Stimulated activated CD8-positive, alpha-beta memory T cell treated with anti-CD3 and anti-CD28 coated beads, Interleukin-15, amount 100 ng/mL, for 1 hour (primary cell): ENCODE data around the gene CAMSAP2.
"Not testable (repeated sequence)": the region's sequence is repeated elsewhere in the genome, so short reads cannot be mapped to it uniquely, and the experiment has no call there.

Experiments
- DNase-seq: peaks from one replicate; pipeline ENCODE4 v3.0.0-alpha.2; 2020; ENCODE audit warnings: low read depth

The CAMSAP2 gene

GRCh38 chr1:200738949-200739651, 407 bp downstream of the CAMSAP2 start:
- peak; percentile 4 for DNase-seq

GRCh38 chr1:200739702-200740570, 1.2 kb downstream of the CAMSAP2 start:
- DNase-seq: no peak

GRCh38 chr1:200740571-200741208, 2.0 kb downstream of the CAMSAP2 start:
- no peak for DNase-seq

GRCh38 chr1:200741551-200742207, 3.0 kb downstream of the CAMSAP2 start:
- DNase-seq: no peak

- DNase-seq: no peak
Observed at GRCh38 chr1:200744143-200744542, 5.5 kb downstream of the CAMSAP2 start.

DNA sequence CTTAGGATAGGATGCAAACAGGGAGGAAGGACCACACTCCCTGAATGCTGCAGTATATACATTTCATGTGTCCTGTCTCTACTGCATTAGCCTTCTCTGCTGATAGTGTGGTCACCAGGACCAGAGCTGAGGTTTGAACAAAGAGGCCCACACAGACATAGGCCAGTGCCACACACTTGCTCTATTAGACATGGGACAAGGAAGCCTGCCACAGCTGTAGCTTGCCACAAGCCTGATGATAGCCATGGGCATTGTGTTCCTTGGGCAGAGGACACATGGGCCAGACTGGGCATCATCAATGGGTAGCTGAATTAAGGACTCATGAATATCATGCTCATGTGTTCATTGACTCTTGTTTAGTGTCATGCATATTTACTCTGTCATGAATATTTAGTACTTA, 10.4 kb downstream of the CAMSAP2 start:
- no peak for DNase-seq

- DNase-seq: not testable (repeated sequence)
Observed at GRCh38 chr1:200750749-200751148, 12.1 kb downstream of the CAMSAP2 start.

- no peak for DNase-seq
Observed at GRCh38 chr1:200751717-200752116, 13.0 kb downstream of the CAMSAP2 start.

DNA sequence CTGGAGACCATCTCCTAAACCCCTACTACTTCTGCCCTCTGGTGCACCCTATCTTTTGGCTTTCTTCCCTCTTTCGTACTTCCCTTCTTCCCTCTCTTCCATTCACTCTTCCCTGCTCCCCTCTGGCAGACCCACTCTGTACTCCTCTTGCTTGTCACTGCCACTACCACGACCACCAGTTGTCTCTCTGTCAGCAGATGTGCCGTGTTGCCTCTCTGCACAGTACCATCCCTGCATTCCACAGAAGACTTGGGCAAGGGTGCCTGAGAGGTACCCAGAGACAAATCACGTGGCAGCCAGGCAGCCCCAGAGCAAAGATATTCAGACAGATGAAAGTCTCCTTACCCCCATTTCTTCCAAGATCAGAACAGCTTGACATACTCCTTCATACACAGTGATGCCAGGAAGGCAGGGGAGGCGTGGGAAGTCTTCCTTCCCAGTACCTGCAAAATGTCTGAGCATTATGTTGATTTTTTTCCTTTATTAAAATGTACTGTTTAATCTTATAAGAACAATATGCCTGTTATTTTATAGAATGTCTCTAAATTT, 15.0 kb downstream of the CAMSAP2 start:
- DNase-seq: no peak

DNA sequence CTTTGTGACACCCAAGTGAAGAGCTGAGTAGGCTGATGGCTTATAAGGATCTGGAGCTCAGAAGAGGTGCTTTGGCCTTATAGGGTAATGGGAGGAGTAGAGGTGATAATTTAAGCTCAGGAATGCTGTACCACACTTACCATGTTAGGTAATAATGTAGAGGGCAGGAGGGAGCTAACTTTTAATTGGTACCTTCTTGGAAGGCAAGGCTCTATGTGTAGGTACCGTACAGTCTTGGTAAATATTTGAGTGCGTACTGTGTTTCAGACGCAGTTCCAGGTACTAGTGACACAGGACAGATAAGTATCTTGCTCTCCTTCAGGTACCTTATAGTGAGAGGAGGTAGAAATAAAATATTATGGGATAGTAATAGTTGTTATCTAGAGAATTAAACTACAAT, 16.8 kb downstream of the CAMSAP2 start:
- no peak for DNase-seq

DNA sequence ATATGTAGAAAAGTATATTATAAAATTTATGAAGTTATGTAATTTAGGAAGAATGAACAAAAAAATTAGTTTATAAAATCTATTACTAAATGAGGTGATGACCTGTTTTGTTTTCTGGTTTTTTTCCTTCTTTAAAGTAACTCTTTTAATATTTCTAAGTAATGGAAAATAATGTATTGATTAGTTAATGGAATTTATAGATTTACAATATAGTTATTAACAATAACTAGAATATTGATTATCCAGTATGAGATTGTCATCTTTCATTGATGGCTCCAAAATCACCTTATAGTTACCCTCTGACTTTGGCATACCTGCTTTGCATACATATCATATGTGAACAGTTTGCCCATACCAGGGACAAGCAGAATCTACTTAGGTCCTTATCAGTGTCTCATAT, 23.4 kb downstream of the CAMSAP2 start:
- DNase-seq: no peak

- no peak for DNase-seq
Observed at GRCh38 chr1:200767321-200767720, 28.6 kb downstream of the CAMSAP2 start.

GRCh38 chr1:200771625-200772555, 33.2 kb downstream of the CAMSAP2 start:
- no peak for DNase-seq

- DNase-seq: no peak
Observed at GRCh38 chr1:200774311-200774710, 35.6 kb downstream of the CAMSAP2 start.

DNA sequence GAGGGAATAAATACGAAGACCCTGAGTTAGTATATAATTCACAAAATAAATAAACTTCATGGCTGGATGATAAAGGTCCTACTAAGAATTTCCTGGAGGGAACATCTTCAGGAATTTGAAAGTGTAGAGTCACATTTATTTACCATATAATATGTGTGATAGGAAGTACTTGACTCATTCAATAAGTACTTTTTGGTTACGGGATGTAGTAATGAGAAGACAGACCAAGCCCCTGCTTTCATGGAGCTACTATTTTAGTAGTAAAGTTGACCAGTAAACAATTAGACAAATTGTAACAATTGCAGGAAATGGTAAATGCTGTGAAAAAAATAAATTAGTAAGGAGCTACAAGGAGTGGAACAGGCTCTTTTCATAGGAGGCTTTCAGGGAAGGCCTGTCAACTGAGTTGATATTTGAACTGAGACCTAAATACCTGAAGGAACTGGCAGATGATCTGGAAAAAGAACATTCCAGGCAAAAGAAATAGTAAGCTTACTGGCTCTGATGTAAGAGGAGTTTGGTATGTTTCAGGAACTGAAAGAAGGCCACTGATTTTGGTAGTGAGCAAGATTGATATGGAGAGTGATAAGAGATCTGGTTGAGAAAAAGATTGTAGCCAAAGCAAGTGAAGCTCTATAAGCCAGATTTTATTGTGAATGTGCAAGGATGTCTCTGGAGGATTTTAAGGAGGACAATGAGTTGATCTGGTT, 36.2 kb downstream of the CAMSAP2 start:
- DNase-seq: no peak

- no peak for DNase-seq
Observed at GRCh38 chr1:200775850-200776249, 37.2 kb downstream of the CAMSAP2 start.

GRCh38 chr1:200776949-200777348, 38.3 kb downstream of the CAMSAP2 start:
- DNase-seq: no peak

DNA sequence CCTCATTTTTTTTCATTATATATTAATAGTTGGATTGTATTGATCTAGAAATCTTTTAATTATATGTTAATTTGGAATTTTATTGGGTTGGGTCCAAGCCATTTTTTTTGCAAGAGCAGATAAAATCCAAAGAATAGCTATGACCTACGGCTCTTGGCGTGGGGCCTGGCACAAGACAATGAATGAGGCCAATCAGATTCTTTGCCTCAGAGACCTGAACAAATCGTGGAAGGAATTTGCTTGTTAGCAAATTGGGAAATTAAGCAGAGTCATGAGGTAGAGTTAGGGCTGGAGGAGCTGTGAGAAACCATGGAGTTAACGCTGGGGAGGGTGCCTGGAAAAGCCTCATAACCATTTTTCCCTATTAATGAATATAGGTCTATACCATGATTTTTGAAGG, 40.1 kb downstream of the CAMSAP2 start:
- DNase-seq: no peak

DNA sequence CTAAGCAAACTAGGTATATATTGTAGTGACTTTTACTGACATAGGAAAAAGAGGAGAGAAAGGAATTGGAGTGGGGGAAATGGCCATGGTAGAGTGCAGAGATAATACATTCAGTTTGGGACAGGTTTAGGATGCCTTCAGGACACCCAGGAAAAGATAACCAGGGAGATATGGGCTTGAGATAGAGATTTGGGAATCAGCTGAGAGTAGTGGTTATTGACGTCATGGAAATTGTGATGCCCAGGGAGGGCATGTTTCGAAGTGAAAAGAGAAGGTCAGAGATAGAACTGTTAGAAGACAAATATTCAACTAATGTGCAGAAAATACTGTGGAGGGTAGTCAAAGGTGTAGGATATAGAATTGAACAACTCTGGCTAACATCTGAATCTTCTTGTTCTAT, 40.6 kb downstream of the CAMSAP2 start:
- no peak for DNase-seq
